Hepatocyte (in vitro differentiated cells): ENCODE measurements around the gene FAM20B.

Experiments
- CTCF ChIP-seq: fragments of 200-600 bp; sonication (generic); IDR thresholded peaks from 2 replicates; pipeline ENCODE4 v1.5.1; 2016; ENCODE audit warnings: antibody characterized with exemption, mild to moderate bottlenecking; ENCODE audit not compliant: poor library complexity
- EZH2 ChIP-seq: fragments of 200-600 bp; sonication (generic); IDR thresholded peaks from 2 replicates; pipeline ENCODE4 v1.6.1; 2016; ENCODE audit warnings: antibody characterized with exemption, mild to moderate bottlenecking, borderline replicate concordance
- EZH2phosphoT487 ChIP-seq: fragments of 200-600 bp; sonication (generic); IDR thresholded peaks from one replicate; pipeline ENCODE4 v1.6.1; 2018; ENCODE audit warnings: antibody characterized with exemption, mild to moderate bottlenecking, low read depth, moderate library complexity; ENCODE audit not compliant: unreplicated experiment, severe bottlenecking

- TF ChIP-seq EZH2 (no peak), CTCF (no peak), EZH2phosphoT487 (no peak)
Measured at GRCh38 chr1:178999061-178999460, 26.6 kb upstream of the FAM20B start.
